Spleen (tissue), 7 donors: ENCODE measurements around the gene TBXAS1.
"Not testable (repeated sequence)": the region's sequence is repeated elsewhere in the genome, so short reads cannot be mapped to it uniquely, and the experiment has no call there.

Experiments used
- POLR2A ChIP-seq, 3 donors: fragments of 450-650 bp; IDR thresholded peaks; one replicate each; pipeline ENCODE4 v1.5.1; 2017; ENCODE audit warnings: antibody characterized with exemption in 3 of 3, mild to moderate bottlenecking in 1 of 3
- TF ChIP-seq, protein P1 (sequence below), 11 experiments: fragments of 200-600 bp in 7 of 11; fragments of 450-650 bp in 4 of 11; sonication (generic) in 4 of 11; IDR thresholded peaks in 8 of 11; conservative IDR thresholded peaks in 3 of 11; 1 replicate in 7 of 11; 2 replicates in 4 of 11; pipeline versions ENCODE4 v1.4.0 to v1.8.0; 2016 to 2021; ENCODE audit warnings: antibody characterized with exemption in 11 of 11, inconsistent platforms in 4 of 11, mild to moderate bottlenecking in 1 of 11
- donor health status: DM: no; HTN: no; CAD: no; lungs with moderate emphysema.
- donor health status: DM: no; HTN: no; CAD: no.
- donor health status: DM: no; HTN: no; CAD: no.

DNA sequence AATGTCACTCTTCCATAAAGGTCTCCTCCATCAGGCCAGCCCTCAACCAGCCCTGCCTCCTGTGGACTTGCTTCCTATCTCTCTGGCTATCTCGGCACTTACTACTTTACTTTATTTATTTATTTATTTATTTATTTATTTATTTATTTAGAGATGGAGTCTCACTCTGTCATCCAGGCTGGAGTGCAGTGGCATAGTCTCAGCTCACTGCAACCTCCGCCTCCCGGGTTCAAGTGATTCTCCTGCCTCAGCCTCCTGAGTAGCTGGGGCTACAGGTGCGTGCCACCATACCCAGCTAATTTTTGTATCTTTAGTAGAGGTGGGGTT, 14.1 kb downstream of the TBXAS1 start:
- TF ChIP-seq POLR2A (IDR thresholded peaks at IDR 0.05), result not testable (repeated sequence)
- TF ChIP-seq, protein P1, sequence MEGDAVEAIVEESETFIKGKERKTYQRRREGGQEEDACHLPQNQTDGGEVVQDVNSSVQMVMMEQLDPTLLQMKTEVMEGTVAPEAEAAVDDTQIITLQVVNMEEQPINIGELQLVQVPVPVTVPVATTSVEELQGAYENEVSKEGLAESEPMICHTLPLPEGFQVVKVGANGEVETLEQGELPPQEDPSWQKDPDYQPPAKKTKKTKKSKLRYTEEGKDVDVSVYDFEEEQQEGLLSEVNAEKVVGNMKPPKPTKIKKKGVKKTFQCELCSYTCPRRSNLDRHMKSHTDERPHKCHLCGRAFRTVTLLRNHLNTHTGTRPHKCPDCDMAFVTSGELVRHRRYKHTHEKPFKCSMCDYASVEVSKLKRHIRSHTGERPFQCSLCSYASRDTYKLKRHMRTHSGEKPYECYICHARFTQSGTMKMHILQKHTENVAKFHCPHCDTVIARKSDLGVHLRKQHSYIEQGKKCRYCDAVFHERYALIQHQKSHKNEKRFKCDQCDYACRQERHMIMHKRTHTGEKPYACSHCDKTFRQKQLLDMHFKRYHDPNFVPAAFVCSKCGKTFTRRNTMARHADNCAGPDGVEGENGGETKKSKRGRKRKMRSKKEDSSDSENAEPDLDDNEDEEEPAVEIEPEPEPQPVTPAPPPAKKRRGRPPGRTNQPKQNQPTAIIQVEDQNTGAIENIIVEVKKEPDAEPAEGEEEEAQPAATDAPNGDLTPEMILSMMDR (IDR thresholded peaks at IDR 0.05 in 8 of 11, conservative IDR thresholded peaks at IDR 0.05 in 3 of 11), result not testable (repeated sequence)
